Liver (tissue), 3 donors: ENCODE measurements around the gene FAN1.

Experiments used
- EGR1 ChIP-seq, 2 donors: IDR thresholded peaks; 2 replicates each; pipeline ENCODE4 v1.6.1; 2016 to 2018; ENCODE audit warnings: antibody characterized with exemption in 2 of 2, low read depth in 2 of 2
- GABPA ChIP-seq, 2 donors: IDR thresholded peaks in 1 of 2; conservative IDR thresholded peaks in 1 of 2; 2 replicates each; pipeline ENCODE4 v1.6.1; 2016; ENCODE audit warnings: antibody characterized with exemption in 2 of 2, mild to moderate bottlenecking in 1 of 2, moderate library complexity in 1 of 2
- JUND ChIP-seq, 2 donors: IDR thresholded peaks; 2 replicates each; pipeline ENCODE4 v1.6.1; 2016; ENCODE audit warnings: antibody characterized with exemption in 2 of 2
- MAX ChIP-seq: IDR thresholded peaks from 2 replicates; pipeline ENCODE4 v1.6.1; 2016; ENCODE audit warnings: antibody characterized with exemption
- RAD21 ChIP-seq, 2 donors: IDR thresholded peaks; 2 replicates each; pipeline ENCODE4 v1.6.1; 2016; ENCODE audit warnings: antibody characterized with exemption in 2 of 2, mild to moderate bottlenecking in 2 of 2
- REST ChIP-seq: IDR thresholded peaks from 2 replicates; pipeline ENCODE4 v1.6.1; 2016; ENCODE audit warnings: antibody characterized with exemption, mild to moderate bottlenecking
- SP1 ChIP-seq: IDR thresholded peaks from 2 replicates; pipeline ENCODE4 v1.6.1; 2018; ENCODE audit warnings: antibody characterized with exemption, mild to moderate bottlenecking
- TAF1 ChIP-seq: conservative IDR thresholded peaks from 2 replicates; pipeline ENCODE4 v1.6.1; 2016; ENCODE audit warnings: antibody characterized with exemption, mild to moderate bottlenecking
- YY1 ChIP-seq: IDR thresholded peaks from 2 replicates; pipeline ENCODE4 v1.6.1; 2016; ENCODE audit warnings: antibody characterized with exemption, mild to moderate bottlenecking
- TF ChIP-seq, protein P1 (sequence below): fragments of 150-350 bp; IDR thresholded peaks from 2 replicates; pipeline ENCODE4 v1.5.1; 2017; ENCODE audit warnings: improper control_type of control experiment, low read depth, low read length; ENCODE audit not compliant: missing input control
- TF ChIP-seq, protein P2 (sequence below): IDR thresholded peaks from 2 replicates; pipeline ENCODE4 v1.6.1; 2016; ENCODE audit warnings: antibody characterized with exemption
- TF ChIP-seq, protein P3 (sequence below): IDR thresholded peaks from 2 replicates; pipeline ENCODE4 v1.6.1; 2016; ENCODE audit warnings: antibody characterized with exemption
- donor health status: healthy.
- donor health status: healthy.

GRCh38 chr15:30930422-30930821 is 26.7 kb downstream of the FAN1 start:
- TF ChIP-seq, protein P1, sequence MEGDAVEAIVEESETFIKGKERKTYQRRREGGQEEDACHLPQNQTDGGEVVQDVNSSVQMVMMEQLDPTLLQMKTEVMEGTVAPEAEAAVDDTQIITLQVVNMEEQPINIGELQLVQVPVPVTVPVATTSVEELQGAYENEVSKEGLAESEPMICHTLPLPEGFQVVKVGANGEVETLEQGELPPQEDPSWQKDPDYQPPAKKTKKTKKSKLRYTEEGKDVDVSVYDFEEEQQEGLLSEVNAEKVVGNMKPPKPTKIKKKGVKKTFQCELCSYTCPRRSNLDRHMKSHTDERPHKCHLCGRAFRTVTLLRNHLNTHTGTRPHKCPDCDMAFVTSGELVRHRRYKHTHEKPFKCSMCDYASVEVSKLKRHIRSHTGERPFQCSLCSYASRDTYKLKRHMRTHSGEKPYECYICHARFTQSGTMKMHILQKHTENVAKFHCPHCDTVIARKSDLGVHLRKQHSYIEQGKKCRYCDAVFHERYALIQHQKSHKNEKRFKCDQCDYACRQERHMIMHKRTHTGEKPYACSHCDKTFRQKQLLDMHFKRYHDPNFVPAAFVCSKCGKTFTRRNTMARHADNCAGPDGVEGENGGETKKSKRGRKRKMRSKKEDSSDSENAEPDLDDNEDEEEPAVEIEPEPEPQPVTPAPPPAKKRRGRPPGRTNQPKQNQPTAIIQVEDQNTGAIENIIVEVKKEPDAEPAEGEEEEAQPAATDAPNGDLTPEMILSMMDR, result no peak
- TF ChIP-seq YY1 (no peak), EGR1 (IDR thresholded peaks at IDR 0.05; ENCODE audit: low read depth in 2 of 2) (no peak), SP1 (no peak), TAF1 (no peak), JUND (IDR thresholded peaks at IDR 0.05) (no peak), REST (no peak), GABPA (IDR thresholded peaks at IDR 0.05 in 1 of 2, conservative IDR thresholded peaks at IDR 0.05 in 1 of 2) (no peak), MAX (no peak), RAD21 (IDR thresholded peaks at IDR 0.05) (no peak)
- TF ChIP-seq, protein P2, sequence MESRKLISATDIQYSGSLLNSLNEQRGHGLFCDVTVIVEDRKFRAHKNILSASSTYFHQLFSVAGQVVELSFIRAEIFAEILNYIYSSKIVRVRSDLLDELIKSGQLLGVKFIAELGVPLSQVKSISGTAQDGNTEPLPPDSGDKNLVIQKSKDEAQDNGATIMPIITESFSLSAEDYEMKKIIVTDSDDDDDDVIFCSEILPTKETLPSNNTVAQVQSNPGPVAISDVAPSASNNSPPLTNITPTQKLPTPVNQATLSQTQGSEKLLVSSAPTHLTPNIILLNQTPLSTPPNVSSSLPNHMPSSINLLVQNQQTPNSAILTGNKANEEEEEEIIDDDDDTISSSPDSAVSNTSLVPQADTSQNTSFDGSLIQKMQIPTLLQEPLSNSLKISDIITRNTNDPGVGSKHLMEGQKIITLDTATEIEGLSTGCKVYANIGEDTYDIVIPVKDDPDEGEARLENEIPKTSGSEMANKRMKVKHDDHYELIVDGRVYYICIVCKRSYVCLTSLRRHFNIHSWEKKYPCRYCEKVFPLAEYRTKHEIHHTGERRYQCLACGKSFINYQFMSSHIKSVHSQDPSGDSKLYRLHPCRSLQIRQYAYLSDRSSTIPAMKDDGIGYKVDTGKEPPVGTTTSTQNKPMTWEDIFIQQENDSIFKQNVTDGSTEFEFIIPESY, result no peak
- TF ChIP-seq, protein P3, sequence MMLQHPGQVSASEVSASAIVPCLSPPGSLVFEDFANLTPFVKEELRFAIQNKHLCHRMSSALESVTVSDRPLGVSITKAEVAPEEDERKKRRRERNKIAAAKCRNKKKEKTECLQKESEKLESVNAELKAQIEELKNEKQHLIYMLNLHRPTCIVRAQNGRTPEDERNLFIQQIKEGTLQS, result no peak
